ENCODE data around the gene ILDR2.
A peak's percentile ranks its signal among the peaks of the same experiment; 100 is the strongest.

ILDR2 gene

GRCh38 chr1:166875734-166876539 lies 99.4 kb downstream of the ILDR2 start, which contains the start of gene TADA1:
TSS of gene TADA1 (minus strand) at chr1:166876264. CDS start at chr1:166876233, 31 bp downstream.
- DNase-seq (ENCODE audit: low read depth in 2 of 2): peak; percentile 99
- peak within 1 kb of the TSS; percentile 71 to 78 for H3K4me3 ChIP-seq (replicated peaks in 1 of 2; ENCODE audit: low read depth in 2 of 2, low read length in 2 of 2)
- TF ChIP-seq, protein P1, sequence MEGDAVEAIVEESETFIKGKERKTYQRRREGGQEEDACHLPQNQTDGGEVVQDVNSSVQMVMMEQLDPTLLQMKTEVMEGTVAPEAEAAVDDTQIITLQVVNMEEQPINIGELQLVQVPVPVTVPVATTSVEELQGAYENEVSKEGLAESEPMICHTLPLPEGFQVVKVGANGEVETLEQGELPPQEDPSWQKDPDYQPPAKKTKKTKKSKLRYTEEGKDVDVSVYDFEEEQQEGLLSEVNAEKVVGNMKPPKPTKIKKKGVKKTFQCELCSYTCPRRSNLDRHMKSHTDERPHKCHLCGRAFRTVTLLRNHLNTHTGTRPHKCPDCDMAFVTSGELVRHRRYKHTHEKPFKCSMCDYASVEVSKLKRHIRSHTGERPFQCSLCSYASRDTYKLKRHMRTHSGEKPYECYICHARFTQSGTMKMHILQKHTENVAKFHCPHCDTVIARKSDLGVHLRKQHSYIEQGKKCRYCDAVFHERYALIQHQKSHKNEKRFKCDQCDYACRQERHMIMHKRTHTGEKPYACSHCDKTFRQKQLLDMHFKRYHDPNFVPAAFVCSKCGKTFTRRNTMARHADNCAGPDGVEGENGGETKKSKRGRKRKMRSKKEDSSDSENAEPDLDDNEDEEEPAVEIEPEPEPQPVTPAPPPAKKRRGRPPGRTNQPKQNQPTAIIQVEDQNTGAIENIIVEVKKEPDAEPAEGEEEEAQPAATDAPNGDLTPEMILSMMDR (IDR thresholded peaks at IDR 0.05; ENCODE audit: low read depth, low read length): no peak

DNA sequence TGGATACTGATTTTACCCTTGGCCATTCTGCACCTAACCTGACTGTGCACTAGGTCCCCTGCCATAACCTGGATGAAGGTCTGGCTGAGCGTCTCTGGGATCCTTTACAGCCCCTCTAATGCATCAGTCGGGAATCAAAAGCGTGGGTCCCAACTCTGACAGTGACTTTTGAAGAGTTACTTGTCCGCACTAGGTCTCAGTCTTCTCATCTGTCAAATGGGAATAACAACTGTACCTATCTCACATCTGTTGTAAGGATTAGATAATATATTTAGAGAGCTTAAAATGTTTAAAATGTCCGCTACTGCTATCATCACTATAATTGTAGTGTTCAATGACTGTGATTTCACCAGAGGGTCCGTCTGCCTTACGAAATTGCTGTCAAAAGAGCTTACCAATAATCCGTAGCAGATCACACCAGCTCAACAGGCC lies 100.0 kb downstream of the ILDR2 start:
- TF ChIP-seq, protein P1 (IDR thresholded peaks at IDR 0.05; ENCODE audit: low read depth, low read length): no peak
- no peak for DNase-seq (ENCODE audit: low read depth in 2 of 2)

GRCh38 chr1:166874464-166874863 lies 100.9 kb downstream of the ILDR2 start:
- TF ChIP-seq, protein P1 (IDR thresholded peaks at IDR 0.05; ENCODE audit: low read depth, low read length): no peak
- no peak overlapping the region for H3K4me3 ChIP-seq (replicated peaks in 1 of 2; ENCODE audit: low read depth in 2 of 2, low read length in 2 of 2)
- no peak for DNase-seq (ENCODE audit: low read depth in 2 of 2)

More for the DNA sequence above, 100.0 kb downstream of the ILDR2 start:
- H3K4me3 ChIP-seq (replicated peaks in 1 of 2; ENCODE audit: low read depth in 2 of 2, low read length in 2 of 2): peak overlapping the region; percentile 71 to 78

GRCh38 chr1:166870584-166870983 lies 104.8 kb downstream of the ILDR2 start:
- no peak overlapping the region for H3K4me3 ChIP-seq (replicated peaks in 1 of 2; ENCODE audit: low read depth in 2 of 2, low read length in 2 of 2)
- TF ChIP-seq, protein P1 (IDR thresholded peaks at IDR 0.05; ENCODE audit: low read depth, low read length): no peak
- DNase-seq (ENCODE audit: low read depth in 2 of 2): no peak

GRCh38 chr1:166869318-166870099 lies 105.8 kb downstream of the ILDR2 start:
- TF ChIP-seq, protein P1 (IDR thresholded peaks at IDR 0.05; ENCODE audit: low read depth, low read length): no peak
- no peak overlapping the region for H3K4me3 ChIP-seq (replicated peaks in 1 of 2; ENCODE audit: low read depth in 2 of 2, low read length in 2 of 2)

GRCh38 chr1:166868639-166869038 lies 106.7 kb downstream of the ILDR2 start:
- TF ChIP-seq, protein P1 (IDR thresholded peaks at IDR 0.05; ENCODE audit: low read depth, low read length): no peak
- no peak for DNase-seq (ENCODE audit: low read depth in 2 of 2)
- H3K4me3 ChIP-seq (replicated peaks in 1 of 2; ENCODE audit: low read depth in 2 of 2, low read length in 2 of 2): no peak overlapping the region

More at GRCh38 chr1:166869318-166870099, 105.8 kb downstream of the ILDR2 start:
- no peak for DNase-seq (ENCODE audit: low read depth in 2 of 2)

All from cardiac fibroblast (primary cell).